NCI-H2196 (cell line): ENCODE data around the gene MRTFA.

Experiments used
- DNase-seq: peaks from one replicate; lab custom pipeline; 2025; ENCODE audit not compliant: unreplicated experiment; lab: John Stamatoyannopoulos, UW

MRTFA gene

GRCh38 chr22:40472579-40472978 lies 163.9 kb downstream of the MRTFA start:
- no peak for DNase-seq

DNA sequence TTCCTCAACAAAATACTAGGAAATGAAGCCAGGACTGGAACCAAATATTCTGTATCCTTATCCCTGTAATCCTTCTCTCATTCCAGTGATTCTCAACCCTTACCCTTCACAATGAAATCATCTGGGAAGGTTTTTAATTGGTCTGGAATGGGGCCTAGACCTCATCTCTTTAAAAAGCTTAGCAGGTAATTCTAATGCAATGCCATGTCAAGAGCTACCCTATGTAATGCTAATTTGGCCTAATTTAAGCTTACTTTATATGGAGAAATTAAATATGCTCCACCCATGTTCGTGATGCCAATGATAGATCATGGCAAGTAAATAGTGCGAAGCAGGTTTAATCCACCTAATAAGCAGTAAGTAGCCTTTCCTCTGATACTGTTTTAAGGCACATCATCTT lies 164.5 kb downstream of the MRTFA start:
- no peak for DNase-seq

- DNase-seq: no peak
Measured at GRCh38 chr22:40469181-40469580, 167.3 kb downstream of the MRTFA start.

DNA sequence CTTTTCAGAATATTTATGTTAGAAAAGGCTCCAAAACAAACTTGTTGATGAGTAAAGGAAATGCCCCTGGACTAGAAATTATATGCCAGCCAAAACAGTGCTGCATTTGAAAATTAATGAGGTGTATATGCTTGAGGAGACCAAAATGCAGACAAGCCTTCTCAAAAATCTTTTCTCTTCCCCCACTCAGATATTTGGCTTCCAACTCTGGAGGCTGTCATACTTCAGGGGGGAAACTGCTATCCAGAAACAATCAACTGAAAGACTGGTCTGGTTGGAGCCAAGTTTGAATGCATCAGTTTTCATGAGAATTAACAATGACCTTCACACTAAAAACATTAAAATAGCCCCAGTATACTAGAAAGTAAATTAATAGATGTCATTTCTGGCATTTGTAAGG lies 167.9 kb downstream of the MRTFA start:
- no peak for DNase-seq

GRCh38 chr22:40466976-40467375 lies 169.5 kb downstream of the MRTFA start:
- no peak for DNase-seq

GRCh38 chr22:40463683-40464082 lies 172.8 kb downstream of the MRTFA start:
- no peak for DNase-seq

- DNase-seq: no peak
Measured at GRCh38 chr22:40463017-40463631, 173.4 kb downstream of the MRTFA start.

- no peak for DNase-seq
Measured at GRCh38 chr22:40462195-40462984, 174.1 kb downstream of the MRTFA start.

- DNase-seq: no peak
Measured at GRCh38 chr22:40453671-40454070, 182.8 kb downstream of the MRTFA start.

DNA sequence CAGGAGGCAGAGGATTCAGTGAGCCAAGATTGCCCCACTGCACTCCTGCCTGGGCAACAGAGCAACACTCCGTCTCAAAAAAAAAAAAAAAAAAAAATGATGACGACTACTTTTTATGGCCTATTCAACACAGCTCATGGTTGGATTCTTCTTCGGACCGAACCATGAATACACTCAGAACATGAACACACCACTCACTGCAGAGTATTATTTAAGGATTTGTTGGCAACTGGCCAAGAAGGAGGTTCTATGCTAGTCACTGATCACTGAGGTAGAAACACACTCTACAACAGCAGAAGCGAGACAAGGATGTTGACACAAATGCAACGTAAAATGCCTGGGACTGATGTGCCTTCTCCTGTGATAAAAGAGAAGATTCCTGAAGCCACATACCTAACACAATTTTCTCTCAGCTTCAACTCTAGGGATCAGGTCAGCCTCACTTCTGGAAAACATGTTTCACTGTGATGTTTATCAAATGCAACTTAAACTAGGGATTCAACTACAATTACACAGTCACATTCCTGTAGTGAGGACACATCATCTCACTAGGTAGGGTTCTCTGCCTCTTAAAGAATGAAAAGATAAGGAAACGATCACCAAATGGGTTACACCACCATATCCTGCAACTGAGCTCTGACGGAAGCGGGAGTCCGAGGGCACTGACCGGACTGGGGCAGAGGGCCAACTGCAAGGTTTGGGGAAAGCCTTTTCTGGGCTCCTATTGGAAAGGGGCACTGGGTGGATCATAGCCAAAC lies 183.6 kb downstream of the MRTFA start:
- peak; percentile 27 for DNase-seq

- DNase-seq: no peak
Measured at GRCh38 chr22:40451210-40451609, 185.3 kb downstream of the MRTFA start.

GRCh38 chr22:40450616-40451015 lies 185.9 kb downstream of the MRTFA start:
- no peak for DNase-seq

DNA sequence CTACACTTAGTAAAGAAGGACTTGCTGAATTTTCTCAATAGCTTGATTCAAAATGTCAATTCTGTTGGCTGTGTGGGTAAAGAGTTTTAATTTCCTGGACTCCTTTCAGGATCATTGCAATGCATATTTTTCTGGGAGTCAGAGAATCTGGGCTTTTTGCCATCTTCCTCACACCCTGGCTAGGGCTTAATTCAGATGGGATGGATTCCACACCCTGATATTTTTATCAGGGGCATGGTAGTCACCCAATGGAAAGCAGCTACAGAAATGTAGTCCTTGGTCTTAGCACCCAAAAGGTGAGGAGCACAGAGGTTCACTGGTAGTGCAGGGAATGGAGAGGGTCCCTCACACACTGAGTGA lies 186.9 kb downstream of the MRTFA start:
- no peak for DNase-seq

GRCh38 chr22:40446203-40446602 lies 190.3 kb downstream of the MRTFA start:
- DNase-seq: no peak

DNA sequence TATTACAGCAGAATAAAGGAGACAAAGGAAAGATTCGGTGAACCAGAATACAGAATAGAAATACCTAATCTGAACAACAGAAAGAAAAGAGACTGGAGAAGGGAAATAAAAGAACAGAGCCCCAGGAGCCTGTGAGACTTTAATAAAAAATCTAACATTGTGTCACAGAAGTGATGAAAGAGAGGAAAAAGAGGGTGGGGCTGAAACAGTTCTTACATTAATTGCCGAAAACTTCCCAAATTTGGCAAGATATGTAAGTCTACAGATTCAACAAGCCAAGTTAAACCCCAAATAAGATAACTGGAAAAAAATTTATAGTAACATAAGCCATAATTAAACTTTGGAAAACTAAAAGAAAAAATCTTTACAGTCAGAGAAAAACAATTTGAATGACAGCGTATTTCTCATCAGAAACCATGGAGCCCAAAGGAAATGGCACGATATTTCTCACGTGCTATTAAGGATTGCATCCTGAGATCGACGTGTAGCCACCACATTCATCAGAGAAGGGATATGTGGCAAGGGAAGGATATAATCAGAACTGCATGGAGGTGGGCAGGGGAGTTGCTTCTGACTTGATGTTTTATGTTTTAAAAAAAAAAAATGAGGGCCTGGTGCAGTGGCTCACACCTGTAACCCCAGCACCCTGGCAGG lies 192.2 kb downstream of the MRTFA start:
- no peak for DNase-seq

DNA sequence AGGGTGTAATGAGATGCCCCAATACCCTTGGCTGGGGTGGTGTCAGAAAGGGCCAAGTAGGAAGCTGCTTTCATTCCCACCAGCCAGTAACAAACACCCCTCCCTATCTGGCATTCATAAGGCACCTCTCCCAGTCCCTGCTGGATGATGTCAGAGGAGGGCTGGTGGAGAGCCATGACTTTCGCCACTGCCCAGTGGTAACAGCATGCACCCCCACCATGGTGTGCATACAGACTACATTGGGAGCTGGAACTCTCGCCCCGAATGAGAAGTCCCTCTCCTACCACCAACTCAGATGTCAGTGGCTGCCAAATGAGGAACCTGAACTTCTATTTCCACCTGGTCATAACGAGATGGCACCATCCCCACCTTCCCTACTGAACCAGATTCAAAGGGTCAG lies 192.8 kb downstream of the MRTFA start:
- no peak for DNase-seq

GRCh38 chr22:40441761-40442390 lies 194.6 kb downstream of the MRTFA start:
- DNase-seq: no peak

- peak; percentile 69 for DNase-seq
Measured at GRCh38 chr22:40436505-40437431, 199.8 kb downstream of the MRTFA start.

DNA sequence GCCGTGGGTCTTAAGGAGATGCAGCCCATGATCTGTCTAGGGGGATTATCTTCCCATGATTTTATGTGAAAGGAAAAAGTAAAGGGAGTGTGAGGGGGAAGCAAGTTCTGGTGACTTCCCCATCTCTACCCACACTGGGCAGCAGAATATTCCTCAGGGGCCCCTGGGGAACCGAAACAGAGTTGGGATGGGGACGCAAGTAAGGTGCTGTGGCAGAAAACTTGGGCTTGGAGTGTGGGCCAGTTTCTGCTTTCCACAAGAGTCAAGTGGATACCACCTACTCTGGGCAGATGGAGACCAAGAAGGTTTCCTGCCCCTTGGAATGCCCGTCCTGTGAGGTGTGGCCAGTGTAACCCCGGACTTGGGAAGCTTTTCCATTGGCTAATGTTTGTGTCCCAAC lies 201.8 kb downstream of the MRTFA start:
- DNase-seq: no peak

GRCh38 chr22:40434106-40434505 lies 202.4 kb downstream of the MRTFA start:
- DNase-seq: no peak
